ENCODE results near the gene SNORC.

DNA sequence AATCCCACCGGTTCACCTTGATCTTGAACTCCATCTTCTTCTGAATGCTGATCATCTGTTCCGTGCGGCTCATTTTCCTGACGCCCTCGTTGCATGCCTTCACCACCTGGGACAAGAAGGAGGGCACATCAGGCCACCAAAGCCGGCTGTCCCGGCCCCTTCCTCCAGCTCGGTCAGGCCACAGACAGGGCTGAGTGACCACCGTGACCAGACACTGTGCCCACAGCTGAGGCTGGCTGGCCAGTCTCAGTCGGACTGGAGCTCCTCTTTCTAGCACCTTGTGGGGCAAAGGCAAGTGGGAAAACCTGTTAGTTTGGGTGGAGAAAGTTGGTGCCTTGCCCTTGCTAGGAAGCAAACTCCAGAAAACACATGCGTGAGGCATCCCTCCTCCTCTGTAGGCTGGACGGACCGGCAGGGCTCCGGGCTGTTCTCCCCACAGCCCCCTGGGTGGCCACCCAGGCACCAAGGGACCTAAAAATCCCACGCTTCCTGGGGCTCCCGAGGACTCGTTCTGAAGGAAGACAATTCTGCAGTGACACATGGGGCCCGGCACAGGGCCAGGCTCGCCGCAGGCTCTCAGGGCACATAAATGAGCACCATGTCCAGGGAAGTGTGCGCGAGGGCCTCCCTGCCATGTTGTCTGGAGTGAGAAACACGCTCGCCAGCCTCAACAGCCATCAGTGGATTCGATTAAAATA is 15.3 kb downstream of the SNORC start:
- TF ChIP-seq, protein P1, sequence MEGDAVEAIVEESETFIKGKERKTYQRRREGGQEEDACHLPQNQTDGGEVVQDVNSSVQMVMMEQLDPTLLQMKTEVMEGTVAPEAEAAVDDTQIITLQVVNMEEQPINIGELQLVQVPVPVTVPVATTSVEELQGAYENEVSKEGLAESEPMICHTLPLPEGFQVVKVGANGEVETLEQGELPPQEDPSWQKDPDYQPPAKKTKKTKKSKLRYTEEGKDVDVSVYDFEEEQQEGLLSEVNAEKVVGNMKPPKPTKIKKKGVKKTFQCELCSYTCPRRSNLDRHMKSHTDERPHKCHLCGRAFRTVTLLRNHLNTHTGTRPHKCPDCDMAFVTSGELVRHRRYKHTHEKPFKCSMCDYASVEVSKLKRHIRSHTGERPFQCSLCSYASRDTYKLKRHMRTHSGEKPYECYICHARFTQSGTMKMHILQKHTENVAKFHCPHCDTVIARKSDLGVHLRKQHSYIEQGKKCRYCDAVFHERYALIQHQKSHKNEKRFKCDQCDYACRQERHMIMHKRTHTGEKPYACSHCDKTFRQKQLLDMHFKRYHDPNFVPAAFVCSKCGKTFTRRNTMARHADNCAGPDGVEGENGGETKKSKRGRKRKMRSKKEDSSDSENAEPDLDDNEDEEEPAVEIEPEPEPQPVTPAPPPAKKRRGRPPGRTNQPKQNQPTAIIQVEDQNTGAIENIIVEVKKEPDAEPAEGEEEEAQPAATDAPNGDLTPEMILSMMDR (conservative IDR thresholded peaks at IDR 0.05; ENCODE audit: low read length): no peak
- TF ChIP-seq EZH2phosphoT487 (IDR thresholded peaks at IDR 0.05; ENCODE audit: borderline replicate concordance, low read depth, low read length): no peak

Measured in OCI-LY7 (cell line).